Transverse colon (tissue), 4 donors: Measurements from ENCODE around the gene ZNHIT1. TPM values are rescaled to one million over a fixed set of nuclear protein-coding genes. Genes with fewer than 3 reads are reported as not detected.

Experiments
- DNase-seq: peaks from one replicate; pipeline ENCODE4 v3.0.0-alpha.2; 2019
- H3K27ac ChIP-seq, 4 donors: fragments of 200-600 bp; sonication (generic); 2 replicates each; pipeline ENCODE4 v1.5.1; 2016 to 2018; ENCODE audit warnings: inconsistent platforms in 4 of 4
- H3K27me3 ChIP-seq: fragments of 200-600 bp; sonication (generic); 2 replicates; pipeline ENCODE4 v1.5.1; 2017; ENCODE audit warnings: inconsistent platforms
- H3K36me3 ChIP-seq, 4 donors: fragments of 200-600 bp; sonication (generic); 2 replicates each; pipeline ENCODE4 v1.5.1; 2017 to 2019; ENCODE audit warnings: inconsistent platforms in 4 of 4
- H3K4me1 ChIP-seq, 4 donors: fragments of 200-600 bp; sonication (generic); 2 replicates each; pipeline ENCODE4 v1.5.1; 2017 to 2020; ENCODE audit warnings: inconsistent platforms in 4 of 4
- H3K4me3 ChIP-seq, 4 donors: fragments of 200-600 bp; sonication (generic); 1 replicate in 1 of 4; 2 replicates in 3 of 4; pipeline versions ENCODE4 v1.5.1 to v1.6.1; 2017 to 2019; ENCODE audit warnings: inconsistent platforms in 4 of 4
- H3K9me3 ChIP-seq, 2 donors: fragments of 200-600 bp; sonication (generic); 2 replicates each; pipeline ENCODE4 v1.5.1; 2017 to 2019; ENCODE audit warnings: inconsistent platforms in 2 of 2
- EP300 ChIP-seq: sonication (generic); formaldehyde crosslinking; IDR thresholded peaks from one replicate; pipeline ENCODE4 v1.6.1; 2017; ENCODE audit warnings: antibody characterized with exemption, low read depth
- POLR2A ChIP-seq: fragments of 450-650 bp; IDR thresholded peaks from one replicate; pipeline ENCODE4 v1.6.1; 2016; ENCODE audit warnings: antibody characterized with exemption, mild to moderate bottlenecking, moderate library complexity
- POLR2AphosphoS5 ChIP-seq, 3 donors: sonication (generic); formaldehyde crosslinking; IDR thresholded peaks; one replicate each; pipeline ENCODE4 v1.6.1; 2016; ENCODE audit warnings: antibody characterized with exemption in 3 of 3
- WGBS, 2 donors: methylation state at CpG; one replicate each; pipeline ENCODE4 v1.1.5; 2018; ENCODE audit warnings: low coverage in 1 of 2; 5-methylcytosine and 5-hydroxymethylcytosine counted together
- in situ Hi-C, 4 donors: fragments of 200-750 bp; cut with MboI; loops; one replicate each; pipeline versions ENCODE4 v1.15.0 to v1.15.1; 2017; ENCODE audit warnings: low sequenced_read_pairs in 3 of 4, low pct_ligation_motif_present in 1 of 4, low pct_unique_long_range_greater_than_20kb in 1 of 4
- intact Hi-C: fragments of 100-400 bp; cut with DNase I; formaldehyde crosslinking; loops from one replicate; pipeline ENCODE4 v1.15.1; 2023; ENCODE audit warnings: low total_unique reads
- total RNA-seq, 4 donors: library from RNA; depleted of rRNA; stranded (reverse); fragments of >200 nt; gene quantifications; one replicate each; pipeline ENCODE4 v1.1.0, GENCODE V29; 2016
- TF ChIP-seq, protein P1 (sequence below), 5 experiments: fragments of 200-600 bp in 3 of 5; fragments of 450-650 bp in 2 of 5; sonication (generic) in 3 of 5; IDR thresholded peaks; 1 replicate in 2 of 5; 2 replicates in 3 of 5; pipeline ENCODE4 v1.5.1; 2016 to 2017; ENCODE audit warnings: antibody characterized with exemption in 5 of 5, inconsistent platforms in 3 of 5, mild to moderate bottlenecking in 2 of 5, moderate library complexity in 1 of 5

The ZNHIT1 gene
- 100 to 1,000 TPM in 1 of 4 donors, 10 to 100 TPM in 3; 50.5 to 106 (median 78.2) TPM for total RNA-seq

DNA sequence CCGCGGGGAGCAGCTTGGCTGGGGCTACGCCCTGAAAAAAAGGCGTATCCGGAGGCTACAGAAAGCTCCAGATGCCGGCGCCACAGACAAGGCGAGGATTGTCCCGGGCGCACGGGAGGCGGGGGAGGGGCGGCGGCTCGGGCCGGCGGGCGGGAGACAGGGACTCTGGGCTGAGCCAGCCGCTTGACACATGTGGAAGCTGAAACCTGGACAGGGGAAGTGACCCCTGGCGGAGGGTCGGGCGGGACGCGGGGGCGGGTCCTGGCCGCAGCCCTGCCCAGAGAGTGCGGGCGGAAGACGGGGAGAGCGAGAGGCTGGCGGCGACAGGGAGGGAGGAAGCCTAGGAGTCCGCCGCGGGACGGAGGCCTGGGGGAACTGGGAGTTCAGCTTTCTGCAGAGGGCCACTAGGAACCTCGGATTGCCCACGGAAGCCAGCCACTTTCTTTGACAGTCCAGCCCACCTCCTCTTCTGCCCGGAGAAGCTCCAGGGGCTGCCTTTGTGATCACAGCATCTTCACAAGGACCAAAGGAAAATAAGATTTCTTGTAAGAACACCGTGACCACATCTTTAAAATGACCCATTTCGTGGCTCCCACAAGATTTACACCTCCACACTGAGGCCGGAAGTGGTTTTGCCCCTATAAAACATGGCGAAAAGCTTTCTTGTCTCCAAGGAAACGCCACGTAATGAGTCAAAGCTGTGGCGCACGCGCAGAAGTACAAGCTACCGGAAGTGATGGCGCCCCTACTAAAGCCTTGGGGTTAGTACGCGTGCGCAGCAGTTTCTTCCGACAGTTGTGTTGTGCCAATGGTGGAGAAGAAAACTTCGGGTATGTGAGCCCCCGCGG, at the start of gene ZNHIT1, which contains the start of gene PLOD3:
ZNHIT1 (plus strand) TSS at position 778 of the 848 bp plus-strand sequence; CDS start at position 809, 31 bp downstream.
PLOD3 (minus strand) TSS at position 194 of the 848 bp plus-strand sequence. CDS start 307 bp downstream, outside the sequence.
- no peaks in the 10 kb centered on the region for H3K9me3 ChIP-seq
- H3K27me3 ChIP-seq = no peaks in the 10 kb centered on the region
- H3K27ac ChIP-seq = peak within 1 kb of the TSS; percentile 90 to 97 (median 96)
- peak; percentile 33 to 71 (median 44) for TF ChIP-seq POLR2AphosphoS5 (IDR thresholded peaks at IDR 0.05)
- TF ChIP-seq, protein P1, sequence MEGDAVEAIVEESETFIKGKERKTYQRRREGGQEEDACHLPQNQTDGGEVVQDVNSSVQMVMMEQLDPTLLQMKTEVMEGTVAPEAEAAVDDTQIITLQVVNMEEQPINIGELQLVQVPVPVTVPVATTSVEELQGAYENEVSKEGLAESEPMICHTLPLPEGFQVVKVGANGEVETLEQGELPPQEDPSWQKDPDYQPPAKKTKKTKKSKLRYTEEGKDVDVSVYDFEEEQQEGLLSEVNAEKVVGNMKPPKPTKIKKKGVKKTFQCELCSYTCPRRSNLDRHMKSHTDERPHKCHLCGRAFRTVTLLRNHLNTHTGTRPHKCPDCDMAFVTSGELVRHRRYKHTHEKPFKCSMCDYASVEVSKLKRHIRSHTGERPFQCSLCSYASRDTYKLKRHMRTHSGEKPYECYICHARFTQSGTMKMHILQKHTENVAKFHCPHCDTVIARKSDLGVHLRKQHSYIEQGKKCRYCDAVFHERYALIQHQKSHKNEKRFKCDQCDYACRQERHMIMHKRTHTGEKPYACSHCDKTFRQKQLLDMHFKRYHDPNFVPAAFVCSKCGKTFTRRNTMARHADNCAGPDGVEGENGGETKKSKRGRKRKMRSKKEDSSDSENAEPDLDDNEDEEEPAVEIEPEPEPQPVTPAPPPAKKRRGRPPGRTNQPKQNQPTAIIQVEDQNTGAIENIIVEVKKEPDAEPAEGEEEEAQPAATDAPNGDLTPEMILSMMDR (IDR thresholded peaks at IDR 0.05) = peak in 3 of 5 experiments; percentile 11 to 36 (median 20)
- TF ChIP-seq POLR2A = peak; percentile 64
- no peak for TF ChIP-seq EP300
- 1 to 5% methylated on average over 3 to 57 of the region's 57 CpGs for WGBS, 2 donors
- DNase-seq = peak; percentile 98
- intact Hi-C loops (no loop called here), in situ Hi-C loops (no loop called here)
- peaks cover 16 to 36% (median 27%) of the 10 kb centered on the region in 4 donors for H3K4me1 ChIP-seq
- peak within 1 kb of the TSS; percentile 73 to 96 (median 78) for H3K4me3 ChIP-seq
- H3K36me3 ChIP-seq = peaks cover 0 to 9% (median under 1%) of the 10 kb centered on the region in 4 donors

DNA sequence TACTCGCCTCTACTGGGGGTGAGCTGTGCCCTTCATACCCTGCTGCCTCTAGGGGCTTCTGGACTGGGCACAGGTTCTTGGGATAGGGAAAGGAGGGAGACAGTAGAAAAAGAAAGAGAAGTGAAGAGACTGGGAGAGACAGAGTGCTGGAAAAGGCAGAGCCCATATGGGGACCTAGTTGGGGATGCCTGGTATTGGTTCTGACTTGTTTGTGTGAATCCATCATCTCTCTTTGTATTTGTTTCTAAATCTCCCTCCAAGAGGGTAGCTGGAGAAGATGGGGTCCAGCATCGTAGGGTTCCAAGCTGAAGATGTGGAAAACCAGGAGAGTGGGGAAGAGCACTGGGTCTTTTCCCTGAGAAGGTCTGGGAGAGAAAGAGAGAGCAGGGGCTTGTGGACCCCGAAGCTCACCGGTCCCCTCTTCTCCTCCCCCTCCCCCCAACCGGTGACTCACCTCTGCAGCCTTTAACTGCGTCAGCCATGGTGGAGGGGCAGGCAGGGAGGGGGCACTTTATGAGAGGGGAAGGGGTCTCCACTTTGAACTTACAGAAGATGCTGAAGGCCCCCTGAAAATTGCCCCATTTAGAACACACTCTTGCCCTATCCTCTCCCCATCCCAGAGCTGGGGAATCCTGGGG, 49.4 kb upstream of the ZNHIT1 start:
- H3K4me3 ChIP-seq = no peak overlapping the region
- H3K4me1 ChIP-seq = peaks cover 26 to 52% (median 46%) of the 10 kb centered on the region in 4 donors
- TF ChIP-seq POLR2AphosphoS5 (IDR thresholded peaks at IDR 0.05) (no peak), POLR2A (no peak), EP300 (no peak)
- TF ChIP-seq, protein P1 (IDR thresholded peaks at IDR 0.05) = no peak
- H3K27ac ChIP-seq = no peak overlapping the region
- H3K9me3 ChIP-seq = no peaks in the 10 kb centered on the region
- WGBS, 2 donors = 8% methylated on average over 6 of the region's 6 CpGs; no CpG with 5 or more reads in 1 of the 2 donors
- peaks cover 98% of the 10 kb centered on the region for H3K27me3 ChIP-seq
- intact Hi-C loops (no loop called here), in situ Hi-C loops (no loop called here)
- DNase-seq = no peak
- H3K36me3 ChIP-seq = no peaks in the 10 kb centered on the region

DNA sequence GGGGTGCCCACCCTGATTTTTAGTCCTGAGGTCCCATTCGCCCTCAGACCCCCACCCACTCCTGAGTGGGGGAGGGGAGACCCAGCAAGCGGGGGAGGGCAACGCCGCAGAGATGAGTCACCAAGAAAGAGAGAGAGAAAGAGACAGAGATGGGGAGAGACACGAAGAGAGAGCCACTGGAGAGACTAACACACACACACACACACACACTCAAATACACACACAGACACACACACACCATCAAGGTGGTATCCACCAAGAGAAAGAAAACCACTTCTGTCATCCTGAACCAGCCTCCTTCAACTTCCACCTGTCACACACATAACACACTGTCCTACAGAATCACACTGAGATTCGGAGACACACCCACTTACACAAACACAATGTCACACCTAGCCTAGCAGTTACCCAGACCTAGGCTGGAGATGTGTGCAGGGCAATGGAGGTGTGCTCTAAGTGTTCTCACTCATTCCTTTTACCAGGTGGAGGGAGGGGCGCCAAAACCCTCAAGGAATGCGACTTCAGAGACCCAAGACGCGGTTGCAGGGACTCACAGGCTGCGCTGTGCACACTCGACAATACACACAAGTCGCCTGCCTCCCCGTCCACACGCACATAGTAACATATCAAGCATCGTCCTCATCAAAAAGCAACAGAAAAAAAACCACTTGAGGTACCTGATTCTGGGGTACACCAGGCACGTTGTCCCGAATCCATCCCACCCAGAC, 48.7 kb upstream of the ZNHIT1 start:
- in situ Hi-C loops = no loop called here
- H3K27ac ChIP-seq = no peak overlapping the region
- H3K4me1 ChIP-seq = peaks cover 21 to 51% (median 45%) of the 10 kb centered on the region in 4 donors

More for the DNA sequence above, 48.7 kb upstream of the ZNHIT1 start:
- Histone ChIP-seq H3K27me3 (peaks cover 98% of the 10 kb centered on the region), H3K9me3 (no peaks in the 10 kb centered on the region), H3K4me3 (no peak overlapping the region), H3K36me3 (no peaks in the 10 kb centered on the region)
- intact Hi-C loops = no loop called here
- 4 to 5% methylated on average over 5 to 18 of the region's 18 CpGs for WGBS, 2 donors
- DNase-seq = no peak
- TF ChIP-seq, protein P1 (IDR thresholded peaks at IDR 0.05) = no peak
- TF ChIP-seq POLR2AphosphoS5 (IDR thresholded peaks at IDR 0.05) (no peak), EP300 (no peak), POLR2A (no peak)
